ENCODE measurements around the gene APIP.

APIP gene

GRCh38 chr11:34881900-34882299 is 34.3 kb downstream of the APIP start:
- Histone ChIP-seq H3K4me3 (no peak overlapping the region), H3K27me3 (no peaks in the 10 kb centered on the region), H4K20me1 (no peaks in the 10 kb centered on the region), H3K4me2 (no peak overlapping the region), H3K9me3 (replicated peaks in 1 of 11) (peaks cover 0 to 6% (median 0%) of the 10 kb centered on the region in 11 experiments; a peak in 1 of 22 replicates), H3K36me3 (peaks cover 28 to 68% (median 52%) of the 10 kb centered on the region in 11 experiments), H3K4me1 (no peaks in the 10 kb centered on the region), H3K27ac (no peak overlapping the region), H3K9ac (no peak overlapping the region)
- TF ChIP-seq Cebpa-rat (IDR thresholded peaks at IDR 0.05) = no peak

DNA sequence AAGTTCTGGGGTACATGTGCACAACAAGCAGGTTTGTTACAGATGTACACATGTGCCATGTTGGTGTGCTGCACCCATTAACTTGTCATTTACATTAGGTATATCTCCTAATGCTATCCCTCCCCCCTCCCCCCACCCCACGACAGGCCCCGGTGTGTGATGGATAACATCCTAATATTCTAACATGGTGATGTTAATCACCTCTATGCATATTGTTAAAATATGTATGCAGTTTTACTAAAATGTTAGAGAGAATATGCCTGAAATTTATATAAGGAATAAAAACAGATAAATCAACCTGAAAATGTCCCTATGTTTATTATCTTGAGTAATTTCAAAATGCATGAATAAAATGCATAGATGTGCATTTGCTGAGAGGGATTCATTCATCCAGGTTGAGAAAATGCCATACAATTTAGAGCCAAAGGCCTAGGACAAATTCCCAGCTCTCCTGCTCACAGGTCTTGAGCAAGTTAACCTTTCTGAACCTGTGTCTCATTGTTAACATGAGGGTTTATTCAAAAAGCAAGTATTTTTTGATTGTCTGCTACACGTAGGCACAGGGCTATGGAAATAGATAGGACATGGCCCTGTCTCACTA is 38.7 kb downstream of the APIP start:
- TF ChIP-seq Cebpa-rat (IDR thresholded peaks at IDR 0.05) = no peak
- Histone ChIP-seq H3K9ac (no peak overlapping the region), H3K4me1 (no peaks in the 10 kb centered on the region), H4K20me1 (no peaks in the 10 kb centered on the region), H3K27ac (no peak overlapping the region), H3K27me3 (no peaks in the 10 kb centered on the region), H3K4me3 (no peak overlapping the region), H3K9me3 (replicated peaks in 1 of 11) (peaks cover 0 to 12% (median 6%) of the 10 kb centered on the region in 11 experiments; a peak in 8 of 22 replicates), H3K4me2 (no peak overlapping the region), H3K36me3 (peaks cover 19 to 45% (median 33%) of the 10 kb centered on the region in 11 experiments)

- Histone ChIP-seq H3K36me3 (peaks cover 7 to 18% (median 14%) of the 10 kb centered on the region in 11 experiments; a peak in 11 of 22 replicates), H3K9ac (no peak overlapping the region), H4K20me1 (no peaks in the 10 kb centered on the region), H3K27ac (no peak overlapping the region), H3K4me2 (no peak overlapping the region), H3K4me1 (peaks cover 0 to 4% (median 0%) of the 10 kb centered on the region in 10 experiments; a peak in 1 of 20 replicates), H3K9me3 (replicated peaks in 1 of 11) (peaks cover 0 to 9% (median 6%) of the 10 kb centered on the region in 11 experiments; a peak in 7 of 22 replicates), H3K4me3 (no peak overlapping the region), H3K27me3 (no peaks in the 10 kb centered on the region)
- TF ChIP-seq Cebpa-rat (IDR thresholded peaks at IDR 0.05) = no peak
Measured at GRCh38 chr11:34874202-34874601, 42.0 kb downstream of the APIP start.

DNA sequence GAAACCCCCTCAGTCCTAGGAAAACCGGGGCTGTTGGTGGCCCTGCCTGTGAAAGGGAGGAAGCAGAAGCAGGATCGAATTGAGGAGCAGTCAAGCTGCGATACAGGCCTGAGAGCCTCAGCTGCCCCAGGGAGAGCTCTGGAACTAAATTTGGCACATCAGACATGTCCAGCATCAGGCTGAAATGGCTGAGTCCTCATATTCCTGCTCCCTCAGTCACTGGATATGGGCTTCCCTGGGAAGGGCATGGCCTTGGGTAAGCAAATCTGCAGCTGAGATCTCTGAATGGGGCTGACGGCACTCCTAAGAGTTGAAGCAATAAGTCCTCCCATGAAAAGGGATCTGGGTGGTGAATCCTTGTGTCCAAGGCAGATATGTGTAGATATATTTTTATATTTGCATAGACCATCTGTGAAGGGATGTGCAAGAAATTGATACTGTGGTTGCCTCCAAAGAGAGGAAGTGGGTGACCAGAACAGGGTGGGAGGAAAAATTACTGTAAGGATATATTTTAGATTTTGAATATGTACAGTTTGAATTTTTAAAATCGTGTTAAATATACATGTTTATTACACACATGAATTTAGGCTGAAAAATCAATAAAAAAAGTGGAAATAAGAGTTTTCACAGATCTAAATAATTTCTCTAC is 45.5 kb downstream of the APIP start:
- no peak overlapping the region for H3K9ac ChIP-seq
- peaks cover 6 to 16% (median 12%) of the 10 kb centered on the region in 11 experiments; a peak in 11 of 22 replicates for H3K36me3 ChIP-seq
- no peaks in the 10 kb centered on the region for H3K27me3 ChIP-seq
- H3K4me1 ChIP-seq = peaks cover 0 to 4% (median 0%) of the 10 kb centered on the region in 10 experiments; a peak in 1 of 20 replicates
- TF ChIP-seq Cebpa-rat (IDR thresholded peaks at IDR 0.05) = no peak
- peaks cover 0 to 11% (median 6%) of the 10 kb centered on the region in 11 experiments; a peak in 8 of 22 replicates for H3K9me3 ChIP-seq (replicated peaks in 1 of 11)
- H3K4me3 ChIP-seq = no peak overlapping the region
- no peak overlapping the region for H3K4me2 ChIP-seq
- no peak overlapping the region for H3K27ac ChIP-seq
- H4K20me1 ChIP-seq = no peaks in the 10 kb centered on the region

DNA sequence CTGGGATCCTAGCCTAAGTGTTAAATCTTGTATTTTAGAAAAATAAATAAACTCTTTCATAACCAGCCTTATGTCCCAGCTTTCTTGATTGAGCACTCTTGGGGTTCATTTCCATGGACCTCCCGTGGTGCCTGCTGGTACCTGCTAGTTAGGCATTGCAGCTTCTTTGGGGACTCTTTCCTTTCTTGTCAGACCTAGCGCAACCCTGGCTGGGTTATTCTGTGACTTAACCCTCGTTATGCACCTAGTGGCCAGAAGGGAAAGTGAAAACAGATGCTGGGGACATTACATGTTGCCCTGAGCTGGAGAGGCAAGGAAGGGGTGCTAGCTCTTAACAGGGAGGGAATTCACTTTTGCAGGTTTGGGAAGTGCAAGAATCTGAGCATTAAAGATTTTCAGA is 46.8 kb downstream of the APIP start:
- no peaks in the 10 kb centered on the region for H3K27me3 ChIP-seq
- H3K36me3 ChIP-seq = peaks cover 0 to 9% (median 2%) of the 10 kb centered on the region in 11 experiments; a peak in 4 of 22 replicates
- no peak overlapping the region for H3K9ac ChIP-seq
- TF ChIP-seq Cebpa-rat (IDR thresholded peaks at IDR 0.05) = no peak
- H3K4me1 ChIP-seq = peaks cover 0 to 14% (median 5%) of the 10 kb centered on the region in 10 experiments; a peak in 13 of 20 replicates
- no peaks in the 10 kb centered on the region for H4K20me1 ChIP-seq
- peaks cover 0 to 3% (median 0%) of the 10 kb centered on the region in 11 experiments; a peak in 2 of 22 replicates for H3K9me3 ChIP-seq (replicated peaks in 1 of 11)
- H3K4me2 ChIP-seq = no peak overlapping the region
- no peak overlapping the region for H3K4me3 ChIP-seq
- H3K27ac ChIP-seq = no peak overlapping the region

DNA sequence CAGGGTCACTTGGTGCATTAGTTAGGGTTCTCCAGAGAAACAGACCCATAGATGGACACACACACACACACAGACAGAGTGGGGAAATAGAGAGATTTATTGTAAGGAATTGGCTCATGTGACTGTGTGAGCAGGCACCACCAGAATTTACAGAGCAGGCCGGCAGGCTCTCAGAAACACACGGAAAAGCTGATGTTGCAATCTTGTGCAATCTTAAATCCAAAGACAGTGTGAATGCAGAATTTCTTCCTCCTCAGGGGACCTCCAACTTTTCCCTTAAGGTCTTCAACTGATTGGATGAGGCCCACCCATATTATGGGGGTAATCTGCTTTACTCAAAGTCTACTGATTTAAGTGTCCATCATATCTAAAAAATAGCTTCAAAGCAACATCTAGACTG is 49.8 kb downstream of the APIP start:
- peaks cover 0 to 3% (median 0%) of the 10 kb centered on the region in 11 experiments; a peak in 2 of 22 replicates for H3K9me3 ChIP-seq (replicated peaks in 1 of 11)
- TF ChIP-seq Cebpa-rat (IDR thresholded peaks at IDR 0.05) = peak in 3 of 11 experiments; percentile 36 to 52 (median 45); a peak in 3 of 22 replicates

DNA sequence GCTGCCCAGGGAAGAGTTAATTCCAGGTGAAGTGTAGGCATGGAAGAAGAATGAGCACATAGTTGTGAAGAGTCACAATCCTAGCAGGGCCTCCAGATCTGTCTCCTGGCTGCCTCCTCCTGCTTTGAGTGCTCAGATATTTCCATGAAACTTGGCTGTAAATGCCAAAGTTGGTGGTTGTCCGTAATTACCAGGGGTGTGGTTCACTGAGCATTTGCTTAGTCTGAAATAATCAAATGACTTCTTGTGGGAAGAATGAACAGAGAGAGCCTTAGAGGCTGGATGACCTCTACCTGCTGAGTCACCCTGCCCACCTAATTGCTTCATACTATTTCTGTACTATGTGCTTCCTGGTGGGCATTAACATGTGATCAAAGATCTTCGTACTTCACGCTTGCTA is 50.9 kb downstream of the APIP start:
- H3K27me3 ChIP-seq = no peaks in the 10 kb centered on the region
- H3K27ac ChIP-seq = no peak overlapping the region
- no peaks in the 10 kb centered on the region for H4K20me1 ChIP-seq
- H3K36me3 ChIP-seq = no peaks in the 10 kb centered on the region
- no peak for TF ChIP-seq Cebpa-rat (IDR thresholded peaks at IDR 0.05)
- peaks cover 0 to 21% (median 11%) of the 10 kb centered on the region in 10 experiments; a peak in 13 of 20 replicates for H3K4me1 ChIP-seq
- H3K4me3 ChIP-seq = no peak overlapping the region
- peaks cover 0 to 3% (median 0%) of the 10 kb centered on the region in 11 experiments; a peak in 2 of 22 replicates for H3K9me3 ChIP-seq (replicated peaks in 1 of 11)
- H3K4me2 ChIP-seq = peak overlapping the region in 4 of 11 experiments; percentile 26 to 71 (median 60); a peak in 4 of 22 replicates
- H3K9ac ChIP-seq = no peak overlapping the region

More for the DNA sequence above, 49.8 kb downstream of the APIP start:
- H3K4me3 ChIP-seq = no peak overlapping the region
- peaks cover 0 to 21% (median 11%) of the 10 kb centered on the region in 10 experiments; a peak in 13 of 20 replicates for H3K4me1 ChIP-seq
- H3K27me3 ChIP-seq = no peaks in the 10 kb centered on the region
- no peak overlapping the region for H3K4me2 ChIP-seq
- no peaks in the 10 kb centered on the region for H4K20me1 ChIP-seq
- H3K36me3 ChIP-seq = no peaks in the 10 kb centered on the region
- H3K27ac ChIP-seq = no peak overlapping the region
- H3K9ac ChIP-seq = no peak overlapping the region

DNA sequence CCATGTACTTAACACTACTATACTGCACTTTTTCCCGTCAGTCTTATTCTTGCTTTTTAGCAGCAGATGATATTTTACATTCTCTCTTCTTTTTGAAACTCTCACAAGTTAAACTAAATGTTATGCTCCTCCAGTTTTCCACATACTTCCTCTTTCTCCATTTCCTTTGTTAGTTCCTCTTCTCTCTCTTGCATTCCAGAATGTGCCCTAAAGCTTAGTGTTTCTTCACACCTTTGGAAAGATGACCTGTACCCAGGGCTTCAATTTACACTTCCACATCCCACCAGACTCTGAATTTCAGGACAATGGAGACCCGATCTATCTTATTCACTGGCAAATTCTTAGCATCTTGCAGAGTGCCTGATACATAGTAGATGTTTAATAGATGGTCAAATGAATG is 51.8 kb downstream of the APIP start:
- Histone ChIP-seq H3K4me3 (no peak overlapping the region), H3K9ac (no peak overlapping the region), H4K20me1 (no peaks in the 10 kb centered on the region), H3K36me3 (no peaks in the 10 kb centered on the region), H3K27ac (no peak overlapping the region), H3K4me1 (peaks cover 0 to 21% (median 11%) of the 10 kb centered on the region in 10 experiments; a peak in 13 of 20 replicates), H3K4me2 (peak overlapping the region in 7 of 11 experiments; percentile 10 to 71 (median 45); a peak in 13 of 22 replicates), H3K27me3 (no peaks in the 10 kb centered on the region), H3K9me3 (replicated peaks in 1 of 11) (peaks cover 0 to 3% (median 0%) of the 10 kb centered on the region in 11 experiments; a peak in 2 of 22 replicates)
- no peak for TF ChIP-seq Cebpa-rat (IDR thresholded peaks at IDR 0.05)

DNA sequence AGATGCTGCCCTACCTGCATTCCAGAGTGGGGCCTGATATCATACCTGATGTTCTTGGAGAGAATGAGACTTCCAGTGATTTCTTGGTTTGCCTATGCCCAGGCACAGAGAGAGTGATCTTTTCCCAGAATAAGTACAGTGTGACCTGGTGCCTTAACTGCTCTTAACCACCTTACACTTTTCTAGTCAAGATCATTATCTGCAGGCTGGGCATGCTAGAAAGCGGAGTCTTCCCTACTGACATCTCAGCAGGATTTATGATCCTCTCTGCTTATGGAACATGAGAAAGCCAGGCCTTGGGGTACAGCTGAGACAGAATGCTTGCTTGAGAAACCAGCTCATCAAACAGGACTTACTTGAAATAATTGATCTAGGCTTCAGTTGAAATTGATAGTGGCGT is 53.1 kb downstream of the APIP start:
- H3K36me3 ChIP-seq = no peaks in the 10 kb centered on the region
- peaks cover 0 to 3% (median 0%) of the 10 kb centered on the region in 11 experiments; a peak in 2 of 22 replicates for H3K9me3 ChIP-seq (replicated peaks in 1 of 11)
- no peak overlapping the region for H3K4me3 ChIP-seq
- no peak overlapping the region for H3K4me2 ChIP-seq
- TF ChIP-seq Cebpa-rat (IDR thresholded peaks at IDR 0.05) = no peak
- H3K4me1 ChIP-seq = peaks cover 0 to 21% (median 11%) of the 10 kb centered on the region in 10 experiments; a peak in 13 of 20 replicates
- H3K9ac ChIP-seq = no peak overlapping the region
- H4K20me1 ChIP-seq = no peaks in the 10 kb centered on the region
- H3K27me3 ChIP-seq = no peaks in the 10 kb centered on the region
- H3K27ac ChIP-seq = no peak overlapping the region
